Stimulated activated CD4-positive, alpha-beta T cell treated with anti-CD3 and anti-CD28 coated beads, Interleukin-4, amount 100 ng/mL, for 1 hour (primary cell): ENCODE measurements around the gene EPB41L3.

Source experiments
- DNase-seq: peaks from one replicate; pipeline ENCODE4 v3.0.0-alpha.2; 2020

Gene EPB41L3

DNA sequence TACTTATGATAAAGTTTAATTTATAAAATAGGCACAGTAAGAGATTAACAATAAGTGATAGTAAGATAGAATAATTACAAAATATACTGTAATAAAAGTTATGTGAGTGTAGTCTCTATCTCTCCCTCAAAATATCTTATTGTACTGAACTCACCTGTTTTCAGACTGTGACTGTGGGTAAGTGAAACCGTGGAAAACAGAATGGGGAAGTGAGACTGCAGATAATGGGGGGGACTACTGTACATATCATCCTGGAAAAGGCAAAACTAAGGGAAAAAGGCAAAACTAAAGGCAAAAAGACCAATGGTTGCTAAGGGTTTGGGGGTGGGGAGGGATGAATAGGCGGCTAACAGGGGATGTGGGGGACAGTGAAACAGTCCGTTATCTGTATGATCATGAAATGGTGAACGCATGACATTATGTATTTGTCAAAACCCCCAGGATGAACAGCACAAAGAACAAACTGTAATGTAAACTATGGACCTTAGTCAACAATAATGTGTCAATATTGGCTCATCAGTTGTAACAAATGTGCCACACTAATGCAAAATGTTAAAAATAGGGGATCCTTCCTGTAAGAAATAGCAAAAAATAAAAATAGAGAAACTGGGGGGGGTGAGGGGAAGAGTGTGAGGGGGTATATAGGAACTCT, 93.8 kb downstream of the EPB41L3 start:
- no peak for DNase-seq

DNA sequence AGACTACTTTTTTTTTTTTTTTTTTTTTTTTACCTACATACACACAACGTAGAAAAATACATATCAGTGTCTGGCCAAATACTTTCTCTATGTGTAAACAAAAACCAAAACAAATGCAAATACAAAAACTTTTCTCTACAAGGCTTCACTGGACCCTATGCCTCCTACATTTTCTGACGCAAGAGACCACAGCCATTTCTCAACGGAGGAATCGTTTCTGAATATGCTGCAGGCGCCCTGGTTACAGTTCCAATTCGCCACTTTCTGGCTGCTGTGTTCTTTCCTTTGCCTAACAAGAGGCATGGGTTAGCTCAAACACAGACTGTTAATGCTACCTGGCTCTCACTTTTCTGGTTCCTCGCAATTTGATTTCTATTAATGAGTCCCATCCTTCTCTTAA, 96.4 kb downstream of the EPB41L3 start:
- DNase-seq, result no peak

DNA sequence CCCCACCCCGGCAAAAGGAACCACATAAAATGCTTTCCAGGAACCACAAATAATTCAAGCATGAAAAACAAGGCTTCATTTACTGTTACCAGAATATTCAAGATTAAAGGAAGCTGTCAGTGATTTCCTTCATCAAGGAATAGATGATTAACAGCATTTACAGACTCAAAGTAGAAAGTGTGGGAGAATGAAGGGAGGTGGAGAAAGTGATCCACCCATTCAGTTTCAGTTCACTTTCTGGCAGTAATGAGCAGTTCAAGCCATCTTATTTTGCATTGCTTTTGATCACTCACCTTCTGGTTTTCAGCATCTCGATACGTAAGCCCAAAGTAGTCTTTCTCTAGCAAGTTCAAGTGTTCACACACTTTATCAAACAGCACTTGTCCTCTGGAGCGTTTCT, 99.0 kb downstream of the EPB41L3 start:
- no peak for DNase-seq

DNA sequence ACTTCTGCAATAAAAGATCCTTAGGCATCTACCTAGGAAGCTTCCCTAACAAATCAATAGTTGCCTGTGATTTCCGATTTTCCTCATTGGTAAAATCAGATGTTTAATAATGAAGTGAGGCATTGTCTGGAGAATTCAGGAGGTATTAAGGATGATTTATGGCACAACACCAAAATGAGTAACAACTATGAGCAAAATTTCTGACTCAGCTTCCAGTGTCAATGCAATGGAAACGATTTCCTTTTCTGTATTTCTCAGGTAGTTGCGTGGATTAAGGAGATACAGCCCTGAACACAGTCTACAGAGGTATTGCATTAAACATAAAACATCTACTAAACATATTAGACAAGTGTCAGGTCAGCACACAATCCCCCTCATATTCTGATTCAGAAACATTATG, 99.5 kb downstream of the EPB41L3 start:
- DNase-seq, result no peak

DNA sequence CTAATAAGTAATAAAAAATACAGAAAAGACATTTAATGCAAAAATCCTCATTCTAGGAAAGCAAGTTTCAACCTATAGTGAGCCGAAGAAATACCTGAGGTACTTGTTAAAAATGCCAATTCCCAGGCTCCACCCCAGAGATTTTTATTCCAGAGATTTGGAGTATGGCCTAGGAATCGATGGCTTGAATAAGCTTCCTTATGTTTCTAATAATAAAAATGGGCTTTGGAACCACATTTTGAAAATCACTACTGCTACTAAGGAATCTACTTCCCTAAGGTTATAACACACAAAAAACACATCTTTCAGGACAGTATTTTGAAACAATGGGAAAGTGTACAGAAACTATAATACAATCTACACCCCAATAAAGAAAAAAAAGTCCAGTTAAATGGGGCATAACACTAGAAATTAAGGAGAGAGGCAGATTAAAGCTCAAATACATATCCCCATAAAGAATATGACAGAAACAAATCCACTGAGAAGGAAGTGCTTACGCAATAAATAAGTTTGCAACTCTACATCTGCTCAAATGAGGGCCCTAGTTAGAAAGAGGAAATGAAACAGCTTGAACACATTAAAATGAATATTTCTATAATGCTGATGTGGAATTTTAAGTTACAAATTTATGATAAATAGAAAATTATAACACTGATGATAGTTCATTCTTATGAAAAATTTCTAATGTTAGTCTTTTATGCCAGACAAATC, 103.7 kb downstream of the EPB41L3 start:
- no peak for DNase-seq

DNA sequence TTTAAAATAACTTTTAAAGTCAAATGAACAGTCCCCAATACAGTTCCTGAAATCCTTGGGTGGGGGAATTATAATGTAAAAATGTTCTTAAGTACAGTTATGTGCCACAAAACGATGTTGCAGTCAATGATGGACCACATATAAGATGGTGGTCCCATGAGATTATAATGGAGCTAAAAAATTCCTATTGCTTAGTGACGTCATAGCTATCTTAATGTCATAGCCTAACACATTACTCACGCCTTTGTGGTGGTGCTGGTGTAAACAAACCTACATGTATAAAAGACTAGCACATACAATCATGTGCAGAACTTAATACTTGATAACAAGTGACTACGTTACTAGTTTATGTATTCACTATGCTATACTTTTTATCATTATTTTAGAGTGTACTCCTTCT, 109.4 kb downstream of the EPB41L3 start:
- DNase-seq, result no peak

DNA sequence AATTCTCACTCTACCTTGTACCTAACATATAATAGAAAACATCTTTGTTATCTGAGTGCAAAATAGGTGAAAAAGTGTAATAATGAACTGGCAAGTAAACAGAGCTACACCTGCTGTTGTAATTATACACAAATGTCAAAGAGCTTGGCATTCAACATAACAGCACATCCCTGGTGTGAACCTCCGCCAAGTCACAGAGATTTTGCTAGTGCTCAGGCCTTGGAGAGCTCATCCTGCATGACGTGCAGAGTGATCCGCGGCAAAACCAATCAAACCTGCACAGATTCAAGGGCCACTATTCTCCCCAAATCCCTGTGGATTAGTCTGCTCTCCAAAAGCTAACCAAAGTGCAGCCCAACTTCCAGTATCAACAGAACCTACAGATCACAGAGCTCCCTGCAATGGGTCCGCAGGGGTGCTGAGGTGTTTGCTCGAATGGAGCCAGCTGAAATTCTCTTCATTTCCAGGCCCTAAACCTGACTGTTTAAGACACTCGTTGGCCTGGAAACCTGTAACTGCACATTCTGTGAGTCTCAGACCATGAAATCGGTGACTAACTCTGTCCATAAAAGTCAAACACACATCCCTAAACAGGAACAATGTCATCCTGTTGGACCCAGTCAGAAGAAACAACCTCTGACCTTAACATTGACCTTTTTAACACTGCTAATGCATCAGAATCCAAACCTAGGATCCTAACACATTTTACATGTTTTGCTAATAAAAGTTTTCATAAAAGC, 111.8 kb downstream of the EPB41L3 start:
- no peak for DNase-seq

DNA sequence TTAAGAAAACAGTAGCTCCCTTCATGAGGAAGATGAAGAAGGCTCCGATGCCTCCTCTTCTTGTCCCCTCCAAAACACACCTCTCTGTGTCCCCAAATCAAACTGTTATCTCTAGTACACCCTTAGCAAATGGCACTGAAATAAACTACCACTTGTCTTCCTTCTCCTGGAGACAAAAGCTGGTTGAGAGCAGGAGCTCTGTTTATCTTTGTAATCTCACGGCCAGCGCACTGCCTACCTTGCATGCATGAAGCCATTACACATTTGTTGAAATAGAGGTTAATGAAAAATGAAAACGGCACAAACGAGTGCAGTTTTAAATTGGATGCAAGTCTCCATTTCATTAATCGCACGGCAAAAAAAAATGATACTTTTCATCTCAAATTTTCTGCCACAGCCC, 113.7 kb downstream of the EPB41L3 start:
- no peak for DNase-seq

DNA sequence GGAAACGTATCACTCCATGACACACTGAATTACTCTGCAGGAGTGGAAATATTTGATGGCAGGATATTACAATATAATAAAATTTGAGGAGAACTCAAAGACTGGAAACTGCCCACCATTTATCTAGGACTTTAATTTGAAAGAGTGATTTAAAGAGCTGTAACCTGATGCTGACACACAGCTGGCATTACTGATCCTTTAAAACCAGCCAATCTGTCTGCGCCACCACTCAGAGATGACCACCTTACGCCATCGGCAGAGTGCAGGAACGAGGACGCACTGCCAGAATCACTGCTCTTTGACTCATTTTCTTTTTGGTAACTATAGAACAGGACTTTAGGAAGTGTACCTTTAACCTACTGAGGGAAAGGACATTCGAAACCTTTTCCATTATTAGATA, 114.1 kb downstream of the EPB41L3 start:
- no peak for DNase-seq

DNA sequence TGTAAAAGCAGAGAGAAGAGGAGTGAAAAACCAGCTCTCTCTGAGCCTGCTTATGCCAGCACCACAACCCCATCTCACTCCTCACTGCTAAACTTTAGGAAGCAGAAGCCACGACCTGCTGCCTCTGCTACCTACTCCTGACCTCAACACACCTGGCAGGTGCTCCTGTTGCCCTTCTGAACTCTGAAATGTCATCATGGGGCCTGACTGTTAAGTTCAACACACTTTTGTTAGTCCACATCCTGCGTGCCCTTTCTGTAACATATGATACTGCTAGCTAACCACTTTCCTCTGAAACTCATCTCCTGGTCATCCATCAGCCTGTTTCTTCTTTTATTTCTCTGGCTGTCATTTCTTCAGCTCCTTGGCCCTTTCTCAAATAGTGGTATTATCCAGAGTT, 118.1 kb downstream of the EPB41L3 start:
- no peak for DNase-seq

DNA sequence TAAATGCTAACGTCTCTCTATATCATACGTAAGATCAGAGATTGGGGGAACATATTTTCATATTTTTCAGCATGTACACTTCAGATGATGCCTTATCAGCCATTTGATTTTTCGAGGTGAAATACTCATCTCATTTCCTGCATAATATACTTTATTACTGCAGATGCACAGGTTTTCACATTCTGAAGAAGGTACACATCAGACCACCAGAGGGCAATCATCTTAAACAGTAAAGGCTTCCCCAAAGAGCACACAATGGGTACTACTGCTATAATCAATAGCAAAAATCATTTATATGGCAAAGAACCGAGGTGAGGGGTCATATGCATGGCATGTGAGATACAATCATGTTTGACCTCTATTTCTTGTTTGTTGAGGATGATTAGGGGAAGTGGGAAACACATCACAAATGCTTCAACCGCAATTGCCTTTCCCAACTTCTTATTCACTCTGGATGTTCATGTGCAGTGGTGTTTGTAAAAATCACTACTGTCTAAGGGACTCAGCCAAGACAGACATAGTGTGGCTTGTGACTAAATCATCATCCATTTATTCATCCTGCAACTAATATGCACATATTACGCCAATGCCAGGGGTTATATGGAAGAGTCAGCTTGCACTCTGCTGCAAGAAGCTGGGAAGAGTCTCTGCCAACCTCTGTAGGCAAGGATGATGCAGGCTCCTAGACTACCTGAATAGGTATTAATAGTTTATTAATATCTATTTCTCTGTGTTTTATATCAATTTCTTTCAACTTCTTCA, 118.7 kb downstream of the EPB41L3 start:
- DNase-seq, result no peak

DNA sequence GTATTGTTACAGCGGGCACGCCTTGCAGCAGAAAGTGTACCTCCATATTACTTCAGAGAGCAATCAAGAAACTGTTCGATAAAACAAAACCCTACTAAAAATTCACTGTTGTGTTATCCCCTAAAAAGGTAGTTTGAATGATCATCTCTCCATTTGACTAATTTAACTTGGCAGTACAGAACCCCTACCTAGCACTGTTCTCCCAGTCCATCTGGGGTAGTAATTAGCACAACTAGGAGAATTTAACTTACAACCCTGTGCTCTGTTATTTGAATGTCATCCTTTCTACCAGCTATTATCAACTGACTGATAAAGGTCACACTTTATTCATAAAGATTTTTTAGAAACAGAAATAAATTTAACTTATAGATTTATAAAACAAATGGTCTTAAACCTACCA, 121.2 kb downstream of the EPB41L3 start:
- DNase-seq, result no peak

DNA sequence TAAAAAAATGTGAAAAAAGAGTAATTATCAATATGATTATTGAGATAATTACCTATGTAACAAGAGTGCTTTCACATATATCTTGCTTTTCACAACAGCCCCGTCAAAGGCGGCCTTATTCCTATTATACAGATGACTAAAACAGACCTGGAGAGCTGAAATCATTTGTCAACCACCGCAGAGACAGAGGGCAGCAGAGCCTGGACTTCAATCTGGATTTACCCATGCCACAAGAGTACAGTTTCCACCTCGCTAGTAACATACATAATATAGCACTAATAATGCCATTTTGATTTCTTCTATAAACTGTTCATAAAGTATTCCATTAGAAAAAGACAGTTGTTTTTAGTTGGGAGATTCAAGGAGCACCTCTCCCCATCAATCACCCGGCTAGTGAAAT, 121.8 kb downstream of the EPB41L3 start:
- DNase-seq, result no peak

DNA sequence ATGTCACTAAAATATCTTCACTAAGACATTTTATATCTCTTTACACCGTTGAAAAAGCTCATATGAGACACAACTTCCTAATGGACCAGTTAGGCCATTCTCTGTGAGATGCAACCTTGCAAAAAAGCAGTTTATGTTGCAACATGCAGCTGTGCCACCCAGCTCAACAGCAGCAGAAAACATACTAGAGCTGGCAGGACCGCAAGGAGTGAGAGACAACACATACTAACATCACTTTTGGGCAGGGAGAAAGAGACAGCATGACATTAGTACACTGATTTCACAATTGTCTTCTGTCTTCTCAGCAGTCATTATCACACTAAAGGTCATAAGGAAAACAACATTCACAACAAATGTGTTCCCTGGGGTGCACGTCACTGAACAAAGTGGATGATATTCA, 122.9 kb downstream of the EPB41L3 start:
- DNase-seq, result no peak

DNA sequence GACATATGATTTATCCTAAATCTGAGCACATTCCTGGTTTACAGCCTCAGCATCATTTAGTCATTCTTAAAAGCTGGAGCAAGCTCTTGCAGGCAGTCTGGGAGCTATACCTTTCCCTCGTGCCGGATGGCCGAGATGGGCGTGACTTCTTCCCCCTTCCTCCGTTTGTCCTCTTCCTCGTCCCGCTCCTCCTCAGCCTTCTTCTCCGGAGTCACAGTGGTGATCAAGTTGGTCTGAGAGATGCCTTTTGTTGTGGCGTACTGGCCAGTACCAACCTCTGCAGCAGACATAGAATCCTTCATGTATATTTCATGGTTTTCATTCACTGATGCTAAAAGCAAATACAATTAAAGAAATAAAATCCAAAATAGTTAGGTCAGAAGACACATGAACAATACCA, 124.2 kb downstream of the EPB41L3 start:
- no peak for DNase-seq

DNA sequence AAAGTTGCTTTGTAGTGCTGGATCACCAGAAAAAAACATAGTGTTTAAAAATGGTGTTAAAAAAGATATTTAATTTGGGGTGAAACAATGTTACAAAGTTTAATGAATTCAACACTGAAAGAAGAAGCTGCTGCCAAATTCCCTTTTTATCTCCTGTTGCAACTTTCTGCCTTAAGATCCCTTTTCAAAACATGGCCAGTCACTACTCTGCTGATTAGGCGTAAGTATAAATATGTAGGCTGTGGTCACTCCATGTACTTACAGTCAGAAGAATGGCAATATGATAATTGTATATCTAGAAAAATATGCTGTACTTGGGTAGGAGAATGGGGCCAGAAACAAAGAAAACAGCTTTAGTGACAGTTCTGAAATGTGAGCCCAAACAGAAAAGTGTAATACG, 124.8 kb downstream of the EPB41L3 start:
- no peak for DNase-seq

DNA sequence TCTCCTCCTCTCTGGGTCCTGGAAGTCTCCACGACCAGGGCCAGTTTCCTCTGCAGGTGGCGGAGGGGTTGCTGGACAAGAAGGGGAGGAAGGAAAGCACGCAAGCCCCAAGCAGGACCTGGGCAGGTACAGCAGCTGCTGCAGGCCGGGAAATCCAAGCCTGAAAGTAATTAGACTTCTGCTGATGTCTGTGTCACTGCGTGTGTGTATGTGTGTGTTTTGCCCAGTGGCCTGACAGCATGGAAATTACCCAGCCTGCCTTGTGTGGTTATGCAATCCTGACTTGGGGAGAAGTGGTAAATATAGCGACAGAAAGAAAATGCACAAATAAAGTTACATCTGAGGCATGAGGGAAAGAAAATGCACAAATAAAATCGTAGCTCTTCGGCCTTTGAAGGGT, 126.5 kb downstream of the EPB41L3 start:
- DNase-seq, result no peak

DNA sequence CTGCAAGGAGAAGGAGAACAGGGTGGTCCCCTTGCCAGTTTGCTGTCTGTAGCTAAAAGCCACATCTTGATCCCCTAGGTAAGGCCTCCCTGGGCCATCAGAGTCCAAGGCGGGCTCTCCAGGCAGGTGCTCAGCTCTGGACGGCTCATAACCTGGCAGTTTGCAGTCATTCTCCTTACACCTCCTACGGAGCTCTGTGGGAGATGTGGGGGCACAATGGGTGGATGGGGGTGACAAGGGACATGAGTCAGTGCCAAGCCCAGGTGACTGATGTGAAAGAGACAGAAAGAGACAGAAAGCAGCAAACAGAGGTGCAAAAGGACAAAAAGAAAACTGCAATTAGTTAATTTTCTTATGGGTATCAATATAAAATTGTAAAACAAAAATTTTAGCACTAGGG, 127.7 kb downstream of the EPB41L3 start:
- DNase-seq, result no peak

DNA sequence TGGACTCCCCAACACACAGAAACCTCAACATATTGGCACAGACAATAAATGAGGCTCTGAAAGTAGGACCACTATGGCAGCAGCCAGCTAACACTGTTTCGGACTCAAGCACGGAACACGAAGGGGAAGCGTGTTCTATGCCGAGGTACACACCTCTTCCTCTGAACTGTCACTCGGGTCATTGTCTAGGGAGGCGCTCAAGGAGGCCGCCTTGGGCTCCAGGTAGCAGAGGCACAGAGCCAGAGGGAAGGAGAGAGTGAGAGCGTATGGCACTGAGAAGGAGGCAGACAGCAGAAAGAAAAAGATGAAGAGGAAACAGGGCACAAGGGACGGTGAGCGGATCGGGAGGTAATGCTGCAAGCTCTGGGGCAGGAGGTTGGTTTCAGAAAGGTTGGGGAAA, 128.1 kb downstream of the EPB41L3 start:
- DNase-seq, result no peak

DNA sequence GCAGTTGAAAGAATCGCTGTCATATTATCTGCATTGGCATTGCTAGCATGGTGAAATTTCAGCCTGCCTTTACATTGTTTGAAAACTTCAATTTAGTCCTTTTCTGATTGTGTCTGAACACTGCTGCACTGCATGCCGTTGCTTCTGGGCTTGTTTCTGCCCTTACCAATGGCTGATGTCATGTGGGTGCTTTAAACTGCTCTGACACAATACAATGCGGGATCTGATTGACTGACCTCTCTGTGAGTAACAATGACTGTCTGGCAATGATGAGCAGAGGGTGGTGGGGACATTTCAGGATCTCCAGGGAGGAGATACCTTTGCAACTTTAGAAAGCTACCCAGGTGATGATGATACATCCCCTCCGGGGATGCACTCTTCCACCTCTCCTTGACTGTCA, 128.8 kb downstream of the EPB41L3 start:
- DNase-seq, result no peak

DNA sequence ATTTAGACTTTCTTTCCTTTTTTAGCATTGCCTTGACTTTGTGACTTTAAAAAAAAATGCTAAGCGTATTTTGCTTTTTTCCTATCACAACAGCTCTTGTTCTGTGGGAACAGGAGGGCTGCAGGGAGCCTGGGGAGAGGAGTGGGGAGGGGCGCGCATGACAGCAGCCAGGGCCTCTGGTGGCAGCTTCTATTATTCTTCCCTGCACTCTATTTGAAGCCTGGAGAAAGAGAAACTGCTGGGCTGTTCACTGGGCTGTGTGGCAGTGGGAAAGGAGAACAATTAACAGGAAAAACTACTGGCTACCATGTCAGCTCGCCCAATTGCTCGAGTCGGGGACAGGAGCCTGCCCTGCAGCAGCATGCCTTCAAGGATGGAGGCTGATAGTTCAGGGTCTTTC, 129.3 kb downstream of the EPB41L3 start:
- no peak for DNase-seq

DNA sequence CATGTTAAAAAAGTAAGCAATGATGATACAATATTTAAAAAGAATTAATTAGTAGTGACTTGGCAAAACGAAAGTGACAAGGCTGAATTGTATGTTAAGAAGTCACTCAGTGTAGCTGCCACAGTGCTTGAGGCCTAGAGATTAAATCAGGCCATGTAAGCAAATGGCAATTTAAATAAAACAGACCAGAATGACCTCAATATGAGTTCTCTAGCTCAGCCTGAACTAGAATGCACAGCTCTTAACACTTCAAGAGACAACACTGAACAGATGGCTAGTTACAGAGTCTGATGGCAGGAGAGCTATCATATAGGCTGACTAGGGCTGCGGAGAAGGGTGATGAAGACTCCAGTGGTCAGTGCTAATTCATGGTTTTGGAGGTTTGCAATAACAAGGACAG, 130.3 kb downstream of the EPB41L3 start:
- DNase-seq, result no peak

DNA sequence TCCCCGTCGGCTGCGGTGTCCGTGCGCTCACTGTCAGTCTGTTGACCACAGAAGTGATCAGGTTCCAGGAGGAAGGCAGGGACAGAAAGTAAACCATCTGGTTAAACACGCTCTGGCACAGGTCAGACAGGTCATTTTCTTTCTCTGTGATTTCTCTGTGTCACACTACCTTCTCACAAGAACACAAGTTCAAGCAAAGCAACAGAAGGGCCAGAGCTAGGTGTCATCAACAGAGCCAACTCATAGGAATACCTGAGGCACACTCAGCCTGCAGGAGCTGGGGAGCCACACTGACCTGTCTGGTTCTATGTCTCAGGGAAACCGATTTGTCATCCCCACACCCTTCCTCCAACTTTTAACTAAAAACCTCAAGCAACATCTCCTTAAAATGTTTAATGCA, 133.2 kb downstream of the EPB41L3 start:
- no peak for DNase-seq

DNA sequence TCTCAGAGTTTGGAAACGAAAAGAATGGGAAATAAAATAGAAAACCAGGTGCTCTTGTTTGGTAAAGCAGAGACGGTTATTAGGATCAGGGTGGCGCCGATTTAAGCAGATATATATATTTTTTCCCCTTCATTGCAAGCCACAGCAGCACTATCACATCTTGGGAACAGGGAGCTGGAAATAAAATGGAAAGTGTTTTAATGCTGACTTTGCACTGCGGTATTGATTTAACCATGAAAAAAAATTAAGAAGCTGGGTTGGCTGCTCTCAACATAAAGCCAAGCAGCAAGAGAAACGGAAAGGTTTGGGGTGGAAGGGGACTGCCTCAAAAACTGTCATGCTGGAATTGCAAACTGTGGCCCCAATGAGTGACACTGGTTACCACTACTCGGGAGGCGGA, 145.5 kb downstream of the EPB41L3 start:
- no peak for DNase-seq
